Activated T-cell treated with anti-CD3 and anti-CD28 coated beads, Interleukin-2, amount 50 U/mL, for 1 hour (primary cell): Measurements from ENCODE around the gene EDN2.

Source experiments
- DNase-seq: peaks from one replicate; pipeline ENCODE4 v3.0.0-alpha.2; 2020

Gene EDN2

DNA sequence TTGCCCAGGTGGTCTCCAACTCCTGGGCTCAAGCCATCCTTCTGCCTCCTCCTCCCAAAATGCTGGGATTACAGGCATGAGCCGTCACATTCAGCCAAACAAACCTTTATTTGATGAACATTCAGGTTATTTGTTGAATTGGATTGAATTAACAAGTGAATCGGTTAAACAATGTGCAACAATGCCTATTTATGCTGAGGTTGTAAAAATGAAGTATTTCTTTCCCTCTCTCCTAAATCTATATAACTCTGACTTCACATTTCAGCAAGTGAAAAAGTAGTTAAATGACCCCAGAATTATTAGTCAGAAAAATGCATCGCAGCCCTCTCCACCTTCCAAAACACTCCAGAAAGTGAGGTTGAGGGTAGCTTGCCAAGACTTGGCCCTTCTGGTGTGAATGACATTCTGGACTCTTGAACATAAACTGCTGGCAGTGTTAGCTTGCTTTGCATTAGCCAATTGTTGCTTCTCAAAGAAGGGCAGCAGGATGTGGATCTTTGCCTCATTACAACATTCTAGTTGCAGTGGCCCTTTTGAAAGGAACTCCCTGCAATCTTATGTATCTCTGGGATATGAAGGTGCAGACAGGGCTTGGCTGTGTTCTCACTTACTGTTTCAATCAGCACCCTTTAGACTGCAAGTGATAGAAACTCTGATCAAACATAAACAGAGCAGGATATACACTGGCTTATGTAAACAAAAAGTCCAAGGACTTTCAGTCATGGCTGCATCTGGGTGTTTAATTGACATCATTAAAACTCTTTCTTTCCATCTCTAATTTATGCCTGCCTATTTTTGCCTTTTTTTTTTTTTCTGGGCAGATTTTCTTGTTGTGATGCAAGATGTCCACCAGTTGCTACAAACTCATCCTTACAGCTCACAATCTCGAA, 22.4 kb downstream of the EDN2 start:
- no peak for DNase-seq

DNA sequence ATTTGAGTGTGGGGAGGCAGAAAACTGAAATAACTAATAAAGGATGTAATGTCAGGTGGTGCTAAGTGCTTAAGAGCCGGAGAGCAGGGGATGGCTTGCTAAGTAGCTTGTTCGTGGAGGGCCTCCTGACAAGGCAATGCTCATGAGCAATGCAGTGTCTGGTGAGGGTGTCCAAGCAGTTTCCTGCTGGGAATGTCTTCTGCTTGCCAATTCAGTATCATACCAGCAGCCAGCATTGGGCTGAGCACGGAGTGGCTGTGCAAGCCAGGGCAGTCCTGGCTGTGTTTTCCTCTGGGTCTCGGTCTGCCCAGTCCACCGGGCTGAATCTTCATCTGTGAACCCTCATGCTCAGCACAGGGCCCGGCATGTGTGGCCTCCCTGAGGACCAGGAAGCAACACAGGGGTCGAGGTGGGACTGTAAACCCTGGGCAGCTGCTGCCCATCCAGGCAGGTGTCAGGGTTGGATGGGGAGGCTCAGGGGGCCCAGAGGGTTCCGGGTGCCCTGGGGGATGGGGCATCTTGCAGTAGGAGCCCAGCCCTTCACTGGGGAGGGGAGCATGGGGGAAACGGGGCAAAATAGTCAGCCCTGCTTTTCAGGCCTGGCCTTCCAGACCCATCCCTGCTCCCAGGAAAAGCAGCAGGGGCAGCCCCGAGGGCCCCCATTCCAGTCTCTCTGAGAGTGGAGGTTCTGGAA, 27.5 kb downstream of the EDN2 start:
- no peak for DNase-seq

- no peak for DNase-seq
Observed at GRCh38 chr1:41455479-41456332, 28.8 kb downstream of the EDN2 start.

DNA sequence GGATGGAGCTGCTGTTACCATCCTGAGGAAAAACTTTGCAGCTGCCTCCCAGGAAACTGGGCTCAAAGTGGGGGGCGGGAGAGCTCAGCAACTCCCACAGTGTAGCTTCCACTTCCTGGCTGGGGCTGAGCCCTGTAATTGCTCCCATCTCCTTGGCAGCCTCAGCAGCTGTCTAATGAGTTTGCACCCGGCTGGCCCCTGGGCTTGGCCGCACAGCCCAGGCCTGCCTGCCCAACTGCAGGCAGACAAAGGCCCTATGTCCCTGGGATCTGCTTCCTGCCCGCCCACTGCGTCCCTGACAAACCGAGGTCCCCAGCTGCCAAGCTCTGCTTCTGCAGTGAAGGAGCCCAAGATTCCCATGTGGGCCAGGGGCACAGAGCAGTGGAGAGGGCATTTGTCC, 30.1 kb downstream of the EDN2 start:
- no peak for DNase-seq

GRCh38 chr1:41452704-41453290, 31.7 kb downstream of the EDN2 start:
- DNase-seq = no peak

DNA sequence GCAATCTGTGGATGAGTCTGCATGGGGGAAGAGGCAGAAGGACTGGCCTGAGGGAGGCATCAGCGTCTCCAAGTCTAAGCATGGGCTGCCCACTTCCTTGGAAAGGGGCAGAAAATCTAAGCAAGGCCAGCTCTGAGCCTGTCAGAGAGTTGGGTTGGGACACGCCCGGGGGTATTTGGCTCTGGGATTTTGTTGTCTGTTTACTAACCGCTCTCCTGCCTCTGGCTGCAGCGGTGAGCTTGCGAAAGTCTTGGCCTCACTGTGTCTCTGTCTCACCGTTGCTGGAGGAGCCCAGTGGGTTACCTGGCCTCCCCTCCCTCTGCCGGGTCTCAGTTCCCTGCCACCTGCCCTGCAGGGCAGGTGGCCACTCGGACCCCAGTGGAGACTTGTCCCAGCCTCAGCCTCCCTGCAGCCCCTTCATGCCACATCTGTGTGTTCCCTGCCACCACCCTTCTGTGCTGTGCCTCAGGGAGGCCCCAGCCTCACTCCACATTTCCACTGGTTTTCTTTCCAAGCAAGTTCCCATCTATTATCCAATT, 33.7 kb downstream of the EDN2 start:
- no peak for DNase-seq

DNA sequence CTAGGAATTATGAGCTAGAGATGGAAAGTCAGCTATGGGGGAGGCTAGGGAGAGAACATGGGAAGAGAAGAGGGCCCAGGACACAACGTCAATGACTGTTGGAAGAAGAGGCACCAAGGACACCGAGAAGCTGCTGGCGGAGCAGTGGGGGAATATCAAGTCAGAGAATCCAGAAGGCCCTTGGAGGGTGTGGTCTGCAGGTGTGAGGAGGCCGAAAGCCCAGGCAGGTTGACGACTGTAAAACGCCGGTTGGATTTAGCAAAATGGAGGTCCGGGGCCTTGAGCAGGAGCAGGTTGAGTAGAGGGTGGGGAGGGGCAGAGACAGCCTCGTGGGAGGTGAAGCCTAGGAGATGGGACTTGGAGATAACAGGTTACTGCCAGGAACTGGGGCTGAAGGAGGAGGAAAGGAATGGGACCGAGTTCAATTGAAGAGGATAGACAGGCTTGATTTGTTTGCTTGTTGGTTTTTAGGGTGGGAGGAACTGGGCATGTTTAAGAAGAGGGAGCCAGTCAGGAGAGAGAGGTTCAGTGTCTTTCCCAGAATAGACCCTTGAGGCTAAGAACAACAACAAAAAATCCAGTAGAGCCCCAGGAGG, 35.1 kb downstream of the EDN2 start:
- DNase-seq = no peak

- no peak for DNase-seq
Observed at GRCh38 chr1:41448821-41449220, 35.7 kb downstream of the EDN2 start.

GRCh38 chr1:41447995-41448770, 36.3 kb downstream of the EDN2 start:
- DNase-seq = no peak

DNA sequence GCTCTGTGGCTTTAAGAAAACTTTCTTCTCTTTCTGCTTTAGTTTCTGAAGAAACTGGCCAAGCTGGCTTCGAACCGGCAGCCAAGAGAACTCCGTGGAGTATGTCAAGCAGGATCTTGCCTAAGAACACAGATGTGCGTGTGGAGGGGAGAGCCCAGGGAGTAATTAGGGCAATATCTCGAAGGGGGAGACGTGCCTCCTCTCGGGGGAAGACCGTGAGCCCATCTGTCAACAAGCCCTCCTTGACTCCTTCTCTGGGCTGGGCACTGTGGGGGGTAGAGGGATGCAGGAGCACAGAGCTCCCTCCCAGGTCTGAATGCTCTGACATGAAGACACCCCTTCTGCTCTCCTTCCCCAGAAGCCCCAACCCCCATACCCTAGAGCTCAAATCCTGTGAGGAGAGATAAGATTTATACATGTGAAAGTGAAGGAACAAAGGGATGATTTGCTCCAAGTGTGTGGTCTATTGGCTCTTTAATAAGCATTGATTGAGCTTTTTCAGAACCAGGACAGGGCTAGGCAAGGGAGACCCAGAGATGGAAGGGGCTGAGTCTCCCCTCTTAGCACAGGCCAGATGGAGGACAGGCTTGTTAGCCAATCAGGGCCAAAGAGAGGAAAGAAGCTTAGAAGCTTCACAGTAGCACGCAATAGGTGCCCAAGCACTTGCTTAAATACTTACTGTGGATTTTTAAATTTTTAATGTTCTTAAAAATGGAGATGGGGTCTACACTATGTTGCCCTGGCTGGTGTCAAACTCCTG, 37.5 kb downstream of the EDN2 start:
- DNase-seq = no peak

DNA sequence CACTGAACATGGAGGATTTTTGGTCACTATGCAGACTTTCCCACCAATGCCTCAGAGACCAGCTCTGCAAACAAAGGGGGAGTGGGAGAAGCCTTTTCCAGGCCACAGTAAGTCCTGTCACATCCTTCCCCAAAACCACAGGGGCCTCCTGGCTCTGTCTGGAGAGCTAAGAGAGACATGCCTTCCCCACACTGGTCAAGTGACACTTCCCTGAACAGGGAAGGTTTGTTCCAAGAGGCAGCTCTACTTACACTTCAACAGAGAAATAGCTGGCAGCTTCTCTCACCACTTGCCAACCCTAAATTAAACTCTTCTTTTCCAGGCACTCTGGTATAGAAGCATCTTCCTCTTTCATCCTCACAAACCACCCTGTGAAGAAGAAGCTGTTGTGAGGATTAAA, 39.7 kb downstream of the EDN2 start:
- no peak for DNase-seq

DNA sequence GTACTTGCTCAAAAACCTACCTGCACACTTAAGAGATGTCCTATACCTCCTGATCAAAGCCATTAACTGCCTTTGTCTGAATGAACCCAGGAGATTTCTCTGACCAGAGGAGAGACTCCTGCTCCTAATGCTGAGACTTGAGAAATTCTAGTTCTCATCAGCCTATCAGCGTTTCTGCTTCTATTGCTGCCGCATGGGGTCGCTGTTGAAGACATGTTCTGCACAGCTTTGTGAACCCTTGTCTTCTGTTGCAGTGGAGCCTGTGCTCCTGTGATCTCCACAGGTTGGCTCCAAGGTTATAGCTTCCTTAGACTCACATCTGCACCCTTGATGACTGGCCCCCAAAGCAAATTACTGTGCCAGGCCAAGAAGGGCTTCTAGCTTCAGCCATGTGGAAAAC, 40.2 kb downstream of the EDN2 start:
- no peak for DNase-seq

- no peak for DNase-seq
Observed at GRCh38 chr1:41442697-41443251, 41.7 kb downstream of the EDN2 start.

- no peak for DNase-seq
Observed at GRCh38 chr1:41440321-41441085, 44.0 kb downstream of the EDN2 start.

DNA sequence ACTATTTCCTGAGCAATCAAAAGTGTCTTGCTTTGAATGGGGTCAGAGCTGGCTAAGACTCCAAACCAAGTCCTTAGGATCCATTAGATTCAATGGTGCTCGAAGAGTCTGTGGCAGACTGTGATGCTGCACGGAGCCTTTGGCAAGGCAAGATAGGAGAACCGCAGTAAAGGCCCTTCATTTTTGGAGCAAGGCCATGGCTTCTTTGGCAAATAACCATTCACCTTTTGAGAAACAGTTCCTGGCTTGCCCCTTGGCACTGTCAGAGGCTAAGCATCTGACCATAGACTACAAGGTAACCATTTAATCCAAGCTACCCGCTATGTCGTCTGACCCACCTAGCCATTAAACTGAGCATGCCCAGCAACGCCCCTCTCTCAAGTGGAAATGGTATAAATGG, 45.2 kb downstream of the EDN2 start:
- no peak for DNase-seq

DNA sequence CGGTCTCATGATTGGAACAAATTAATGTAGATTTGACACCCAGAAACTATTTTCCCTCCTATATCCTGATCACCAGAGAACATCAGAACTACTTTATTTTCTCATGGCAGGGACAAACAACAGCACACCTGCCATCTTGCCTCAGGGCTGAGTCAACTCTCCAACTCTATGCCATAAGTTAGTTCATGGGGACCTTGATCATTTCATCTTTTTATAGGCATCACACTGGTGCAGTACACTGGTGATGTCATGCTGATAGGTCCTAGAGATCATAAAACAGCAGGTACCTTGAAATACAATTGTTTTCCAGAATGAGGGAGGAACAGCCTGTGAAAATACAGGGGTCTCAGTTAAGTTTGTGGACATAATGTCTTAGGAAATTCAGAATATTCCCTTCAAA, 45.8 kb downstream of the EDN2 start:
- no peak for DNase-seq

DNA sequence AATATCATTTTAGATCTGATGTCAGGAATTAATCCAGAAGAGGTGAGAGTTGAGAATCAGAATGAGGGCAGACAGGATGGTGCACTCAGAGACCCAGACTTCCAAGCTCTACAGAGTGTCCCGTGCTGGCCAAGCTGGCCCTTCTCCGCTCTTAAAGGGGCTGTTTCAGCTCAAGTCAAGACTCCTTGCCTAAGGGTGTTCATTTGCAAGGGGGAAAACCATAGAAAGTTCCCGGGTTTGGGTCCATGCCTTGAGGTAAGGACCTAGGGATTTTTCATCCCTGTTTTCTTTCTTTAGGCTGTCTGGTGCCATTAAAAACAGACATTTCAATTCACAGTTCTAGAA, 47.5 kb downstream of the EDN2 start:
- DNase-seq = no peak

- no peak for DNase-seq
Observed at GRCh38 chr1:41436281-41437010, 48.0 kb downstream of the EDN2 start.

- no peak for DNase-seq
Observed at GRCh38 chr1:41435570-41436178, 48.8 kb downstream of the EDN2 start.
